Hepatocyte (in vitro differentiated cells): ENCODE data around the gene TGFBI. TPM values are rescaled to one million over a fixed set of nuclear protein-coding genes. Genes with fewer than 3 reads are reported as not detected.

Experiments
- DNase-seq: peaks from one replicate; pipeline ENCODE4 v3.0.0-alpha.2; 2016; ENCODE audit warnings: low spot score
- H2AFZ ChIP-seq: fragments of 200-600 bp; sonication (generic); 2 replicates; pipeline ENCODE4 v1.6.0; 2016; ENCODE audit warnings: antibody characterized with exemption, mild to moderate bottlenecking
- H3K27ac ChIP-seq: fragments of 200-600 bp; sonication (generic); 2 replicates; pipeline ENCODE4 v1.5.1; 2016; ENCODE audit warnings: mild to moderate bottlenecking
- H3K27me3 ChIP-seq: fragments of 200-600 bp; sonication (generic); 2 replicates; pipeline ENCODE4 v1.6.1; 2016
- H3K36me3 ChIP-seq: fragments of 200-600 bp; sonication (generic); replicated peaks from 2 replicates; pipeline ENCODE4 v1.5.1; 2016; ENCODE audit warnings: low read depth; ENCODE audit not compliant: insufficient read depth
- H3K4me1 ChIP-seq: fragments of 200-600 bp; sonication (generic); 2 replicates; pipeline ENCODE4 v1.5.1; 2016; ENCODE audit warnings: mild to moderate bottlenecking, moderate library complexity; ENCODE audit not compliant: insufficient read depth
- H3K4me2 ChIP-seq: fragments of 200-600 bp; sonication (generic); 2 replicates; pipeline ENCODE4 v1.6.0; 2016
- H3K4me3 ChIP-seq: fragments of 200-600 bp; sonication (generic); 2 replicates; pipeline ENCODE4 v1.5.1; 2016; ENCODE audit warnings: mild to moderate bottlenecking
- H3K79me2 ChIP-seq: fragments of 200-600 bp; sonication (generic); 2 replicates; pipeline ENCODE4 v1.6.0; 2017; ENCODE audit warnings: mild to moderate bottlenecking
- H3K9me2 ChIP-seq: fragments of 200-600 bp; sonication (generic); replicated peaks from 2 replicates; pipeline ENCODE4 v1.6.0; 2017; ENCODE audit warnings: mild to moderate bottlenecking; ENCODE audit not compliant: insufficient read depth
- H3K9me3 ChIP-seq: fragments of 200-600 bp; sonication (generic); 2 replicates; pipeline ENCODE4 v1.5.1; 2016; ENCODE audit warnings: low read depth, mild to moderate bottlenecking
- H4K20me1 ChIP-seq: fragments of 200-600 bp; sonication (generic); 2 replicates; pipeline ENCODE4 v1.6.0; 2016; ENCODE audit warnings: mild to moderate bottlenecking; ENCODE audit not compliant: insufficient read depth, poor library complexity, severe bottlenecking
- CTCF ChIP-seq: fragments of 200-600 bp; sonication (generic); IDR thresholded peaks from 2 replicates; pipeline ENCODE4 v1.5.1; 2016; ENCODE audit warnings: antibody characterized with exemption, mild to moderate bottlenecking; ENCODE audit not compliant: poor library complexity
- EZH2 ChIP-seq: fragments of 200-600 bp; sonication (generic); IDR thresholded peaks from 2 replicates; pipeline ENCODE4 v1.6.1; 2016; ENCODE audit warnings: antibody characterized with exemption, mild to moderate bottlenecking, borderline replicate concordance
- EZH2phosphoT487 ChIP-seq: fragments of 200-600 bp; sonication (generic); IDR thresholded peaks from one replicate; pipeline ENCODE4 v1.6.1; 2018; ENCODE audit warnings: antibody characterized with exemption, mild to moderate bottlenecking, low read depth, moderate library complexity; ENCODE audit not compliant: unreplicated experiment, severe bottlenecking
- WGBS: methylation state at CpG from one replicate; pipeline ENCODE4 v1.1.6; 2016; ENCODE audit warnings: low lambda C conversion rate; ENCODE audit errors: missing lambda C conversion rate; 5-methylcytosine and 5-hydroxymethylcytosine counted together
- polyA plus RNA-seq: library from polyadenylated mRNA; unstranded; fragments of >200 nt; fragmentation: Nextera tagmentation; extraction: Ambion mirVana; gene quantifications from 2 replicates; pipeline ENCODE4 v1.2.1, GENCODE V29; 2016
- total RNA-seq: library from RNA; depleted of rRNA; stranded (reverse); fragments of >200 nt; gene quantifications from 2 replicates; pipeline ENCODE4 v1.2.3, GENCODE V29; 2014

Gene TGFBI
- total and polyA plus RNA-seq, 2 experiments from 2014 or later, result 396 to 401 TPM

GRCh38 chr5:136061630-136062365, 33.0 kb downstream of the TGFBI start:
- Histone ChIP-seq H3K4me1 (peaks cover 20% of the 10 kb centered on the region), H3K9me3 (no peaks in the 10 kb centered on the region), H3K79me2 (no peaks in the 10 kb centered on the region), H3K4me2 (no peak overlapping the region), H3K9me2 (no peaks in the 10 kb centered on the region), H4K20me1 (no peaks in the 10 kb centered on the region), H3K4me3 (no peak overlapping the region), H3K27me3 (no peaks in the 10 kb centered on the region), H3K27ac (no peak overlapping the region), H2AFZ (no peak overlapping the region), H3K36me3 (no peaks in the 10 kb centered on the region)
- DNase-seq, result no peak
- TF ChIP-seq EZH2phosphoT487, result no peak
- TF ChIP-seq EZH2, result no peak
- no peak for TF ChIP-seq CTCF
- 97% methylated on average over 6 of the region's 6 CpGs for WGBS

GRCh38 chr5:136062366-136063274, 33.8 kb downstream of the TGFBI start:
- Histone ChIP-seq H3K36me3 (no peaks in the 10 kb centered on the region), H2AFZ (no peak overlapping the region), H3K4me1 (peaks cover 12% of the 10 kb centered on the region), H3K9me2 (no peaks in the 10 kb centered on the region), H3K4me2 (no peak overlapping the region), H3K27ac (no peak overlapping the region), H3K9me3 (no peaks in the 10 kb centered on the region), H4K20me1 (no peaks in the 10 kb centered on the region), H3K4me3 (no peak overlapping the region), H3K79me2 (no peaks in the 10 kb centered on the region), H3K27me3 (no peaks in the 10 kb centered on the region)
- TF ChIP-seq EZH2phosphoT487, result no peak
- TF ChIP-seq CTCF, result peak; percentile 50
- peak; percentile 77 for DNase-seq
- 86% methylated on average over 6 of the region's 6 CpGs for WGBS

- no peaks in the 10 kb centered on the region for H3K36me3 ChIP-seq
- DNase-seq, result no peak
- no peak overlapping the region for H3K4me2 ChIP-seq
- H3K27me3 ChIP-seq, result no peaks in the 10 kb centered on the region
- no peaks in the 10 kb centered on the region for H3K79me2 ChIP-seq
- H3K9me2 ChIP-seq, result no peaks in the 10 kb centered on the region
- H4K20me1 ChIP-seq, result no peaks in the 10 kb centered on the region
- H3K27ac ChIP-seq, result no peak overlapping the region
- 82% methylated on average over 8 of the region's 8 CpGs for WGBS
- H3K4me3 ChIP-seq, result no peak overlapping the region
- no peak for TF ChIP-seq CTCF
- TF ChIP-seq EZH2, result no peak
- no peak for TF ChIP-seq EZH2phosphoT487
- H3K9me3 ChIP-seq, result no peaks in the 10 kb centered on the region
- peaks cover 3% of the 10 kb centered on the region for H3K4me1 ChIP-seq
- H2AFZ ChIP-seq, result no peak overlapping the region
Measured at GRCh38 chr5:136063778-136064465, 35.1 kb downstream of the TGFBI start.
